ENCODE measurements around the gene ACAA1. TPM values are rescaled to one million over a fixed set of nuclear protein-coding genes. Genes with fewer than 3 reads are reported as not detected.

ACAA1 gene, protein sequence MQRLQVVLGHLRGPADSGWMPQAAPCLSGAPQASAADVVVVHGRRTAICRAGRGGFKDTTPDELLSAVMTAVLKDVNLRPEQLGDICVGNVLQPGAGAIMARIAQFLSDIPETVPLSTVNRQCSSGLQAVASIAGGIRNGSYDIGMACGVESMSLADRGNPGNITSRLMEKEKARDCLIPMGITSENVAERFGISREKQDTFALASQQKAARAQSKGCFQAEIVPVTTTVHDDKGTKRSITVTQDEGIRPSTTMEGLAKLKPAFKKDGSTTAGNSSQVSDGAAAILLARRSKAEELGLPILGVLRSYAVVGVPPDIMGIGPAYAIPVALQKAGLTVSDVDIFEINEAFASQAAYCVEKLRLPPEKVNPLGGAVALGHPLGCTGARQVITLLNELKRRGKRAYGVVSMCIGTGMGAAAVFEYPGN
- total RNA-seq = 41.1 and 45.3 TPM in 2 replicates

DNA sequence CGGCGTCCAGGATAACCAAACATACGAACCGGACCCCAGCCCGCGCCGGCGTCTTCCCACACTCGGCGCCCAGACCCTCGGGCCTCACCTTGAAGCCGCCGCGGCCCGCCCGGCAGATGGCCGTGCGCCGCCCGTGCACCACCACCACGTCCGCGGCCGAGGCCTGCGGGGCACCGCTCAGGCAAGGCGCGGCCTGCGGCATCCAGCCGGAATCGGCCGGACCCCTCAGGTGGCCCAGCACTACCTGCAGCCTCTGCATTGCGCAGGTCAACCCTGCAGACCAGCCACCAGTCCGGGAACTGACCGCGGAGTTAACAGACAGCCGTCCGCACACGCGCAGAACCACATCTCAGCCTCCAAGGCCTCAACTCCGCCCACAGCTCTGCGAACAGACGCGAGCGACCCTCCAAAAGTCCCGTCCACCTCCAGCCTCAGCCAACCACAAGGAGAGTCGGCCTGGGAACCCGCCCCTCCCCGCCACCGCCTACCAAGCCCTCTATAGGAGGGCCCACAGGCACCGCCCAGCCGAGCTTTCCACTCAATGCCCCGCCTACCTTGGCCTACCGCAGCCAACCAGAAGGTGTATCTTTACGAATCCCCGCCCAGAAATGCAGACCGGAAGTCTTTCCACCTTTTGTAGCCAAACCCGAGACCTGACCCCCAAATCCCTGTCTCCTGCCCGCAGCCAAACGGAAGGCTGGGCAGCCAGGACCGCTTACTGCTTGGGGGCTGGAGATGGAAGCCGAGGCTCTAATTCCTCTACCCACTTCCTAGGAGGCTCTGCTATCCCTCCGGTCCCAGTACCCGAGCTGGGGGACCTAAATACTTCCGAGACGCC lies at the start of gene ACAA1:
ACAA1 (minus strand) TSS at position 351 of the 838 bp plus-strand sequence; CDS start at position 259, 92 bp downstream.

DNA sequence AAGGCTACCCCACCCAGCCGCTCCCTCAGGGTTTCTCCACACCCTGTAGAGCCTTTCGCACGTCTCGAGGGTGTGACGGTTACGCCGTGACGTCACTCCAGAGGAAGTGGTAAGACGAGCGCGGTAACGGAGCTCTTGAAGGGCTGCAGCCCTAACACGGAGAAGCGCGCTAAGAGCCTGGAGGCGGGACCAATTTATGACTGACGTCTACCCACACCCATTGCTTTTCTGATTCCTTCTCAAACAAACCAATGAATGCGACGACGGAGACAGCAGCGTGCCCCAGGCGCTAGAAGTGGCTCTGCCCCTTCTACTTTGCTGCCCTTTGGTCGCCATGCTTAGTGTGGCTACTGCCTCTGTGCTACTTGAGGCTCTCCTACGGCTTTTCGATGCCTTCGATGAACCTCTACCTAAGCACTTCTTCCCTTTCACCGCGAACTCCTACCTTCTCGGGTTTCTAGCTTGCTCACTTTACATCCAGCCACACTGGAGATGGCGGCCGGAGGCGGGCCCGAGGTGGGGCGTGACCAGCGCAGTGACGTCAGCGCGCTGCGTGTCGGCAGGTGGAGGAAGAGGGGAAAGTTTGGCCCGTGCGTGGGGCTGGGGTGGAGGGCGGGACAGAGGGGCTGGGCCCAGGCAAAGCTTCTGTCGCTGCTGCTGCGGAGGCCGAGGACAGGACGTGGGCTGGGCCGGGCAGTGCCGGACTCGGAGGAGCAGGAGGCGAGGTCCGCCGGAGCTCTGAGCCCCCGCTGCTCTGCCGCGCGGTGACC lies 28.2 kb upstream of the ACAA1 start, which contains the start of gene OXSR1:
OXSR1 (plus strand) TSS at position 586 of the 770 bp plus-strand sequence. CDS start 340 bp downstream, outside the sequence.

DNA sequence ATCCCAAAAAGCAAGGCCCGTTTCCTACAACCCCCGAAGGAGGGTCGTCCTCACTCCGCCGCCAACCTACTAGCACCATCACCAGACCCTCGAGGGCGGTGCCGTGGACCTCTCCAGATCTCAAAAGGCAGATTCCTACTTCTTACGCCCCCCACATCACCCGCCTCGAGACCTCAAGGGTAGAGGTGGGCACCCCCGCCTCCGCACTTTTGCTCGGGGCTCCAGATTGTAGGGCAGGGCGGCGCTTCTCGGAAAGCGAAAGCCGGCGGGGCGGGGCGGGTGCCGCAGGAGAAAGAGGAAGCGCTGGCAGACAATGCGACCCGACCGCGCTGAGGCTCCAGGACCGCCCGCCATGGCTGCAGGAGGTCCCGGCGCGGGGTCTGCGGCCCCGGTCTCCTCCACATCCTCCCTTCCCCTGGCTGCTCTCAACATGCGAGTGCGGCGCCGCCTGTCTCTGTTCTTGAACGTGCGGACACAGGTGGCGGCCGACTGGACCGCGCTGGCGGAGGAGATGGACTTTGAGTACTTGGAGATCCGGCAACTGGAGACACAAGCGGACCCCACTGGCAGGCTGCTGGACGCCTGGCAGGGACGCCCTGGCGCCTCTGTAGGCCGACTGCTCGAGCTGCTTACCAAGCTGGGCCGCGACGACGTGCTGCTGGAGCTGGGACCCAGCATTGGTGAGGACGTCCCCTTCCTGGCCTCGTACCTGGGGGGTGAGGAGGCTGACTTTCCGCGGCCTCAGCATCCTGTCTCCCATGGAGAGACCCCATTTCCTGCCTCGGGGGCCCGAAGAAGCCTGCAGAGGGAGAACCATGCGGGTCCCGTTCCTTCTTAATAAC lies 1.6 kb upstream of the ACAA1 start, which contains the start of gene MYD88:
MYD88 (plus strand) TSS at position 313 of the 842 bp plus-strand sequence; CDS start at position 353, 40 bp downstream.

Other genes with a start within 250 kb of the ACAA1 start
- 6.1 and 6.7 TPM in 2 replicates for gene VILL, start 146.3 kb downstream of the ACAA1 start, total RNA-seq
- 9.6 and 18.1 TPM in 2 replicates for gene PLCD1, start 107.5 kb downstream of the ACAA1 start, total RNA-seq
- gene DLEC1, start 97.9 kb downstream of the ACAA1 start, total RNA-seq = under 0.01 TPM in 1 of 2 replicates, not detected in the other
- 12.1 and 12.8 TPM in 2 replicates for gene MYD88, start 1.5 kb upstream of the ACAA1 start, total RNA-seq
- gene OXSR1, start 28.4 kb upstream of the ACAA1 start, total RNA-seq = 31.0 and 40.4 TPM in 2 replicates
- 0.09 and 0.38 TPM in 2 replicates for gene SLC22A13, start 128.7 kb upstream of the ACAA1 start, total RNA-seq
- gene SLC22A14, start 145.2 kb upstream of the ACAA1 start, total RNA-seq = 0.09 TPM in 2 replicates
- gene XYLB, start 209.7 kb upstream of the ACAA1 start, total RNA-seq = 3.2 and 3.5 TPM in 2 replicates